SU-DHL-6 (cell line): ENCODE results near the gene GIPC1.

Experiments
- H2AFZ ChIP-seq: fragments of 200-600 bp; sonication (generic); 2 replicates; pipeline ENCODE4 v1.6.1; 2014; ENCODE audit warnings: low read depth, mild to moderate bottlenecking, moderate library complexity, mixed read lengths, antibody characterized with exemption, low read length; ENCODE audit not compliant: severe bottlenecking
- H3F3A ChIP-seq: fragments of 200-600 bp; shearing (Covaris generic); 2 replicates; pipeline ENCODE4 v1.6.0; 2016; ENCODE audit warnings: antibody characterized with exemption, mild to moderate bottlenecking; ENCODE audit not compliant: insufficient read depth
- H3K27ac ChIP-seq: fragments of 200-600 bp; sonication (generic); 2 replicates; pipeline ENCODE4 v1.5.1; 2016; ENCODE audit warnings: low read depth, mild to moderate bottlenecking, low read length, moderate library complexity, mixed read lengths
- H3K27me3 ChIP-seq: fragments of 200-600 bp; sonication (generic), shearing (Covaris generic); 2 replicates; pipeline ENCODE4 v1.6.0; 2014; ENCODE audit warnings: mild to moderate bottlenecking, low read length
- H3K36me3 ChIP-seq: fragments of 200-600 bp; sonication (generic); 2 replicates; pipeline ENCODE4 v1.6.1; 2014; ENCODE audit warnings: mild to moderate bottlenecking, low read length, mixed read lengths
- H3K4me2 ChIP-seq: fragments of 300-600, 200-600 bp; shearing (Covaris generic), sonication (generic); 2 replicates; pipeline ENCODE4 v1.6.0; 2014; ENCODE audit warnings: low read length, low read depth, mild to moderate bottlenecking; ENCODE audit not compliant: poor library complexity, severe bottlenecking
- H3K4me3 ChIP-seq: fragments of 200-600 bp; sonication (generic); 2 replicates; pipeline ENCODE4 v1.5.1; 2014; ENCODE audit warnings: antibody characterized with exemption, low read length, mild to moderate bottlenecking, mixed read lengths; ENCODE audit not compliant: insufficient read depth, poor library complexity, severe bottlenecking
- H3K79me2 ChIP-seq: fragments of 200-600 bp; sonication (generic); 2 replicates; pipeline ENCODE4 v1.6.1; 2014; ENCODE audit warnings: mild to moderate bottlenecking, low read length, moderate library complexity; ENCODE audit not compliant: insufficient read depth
- H3K9ac ChIP-seq: fragments of 200-600 bp; sonication (generic); 2 replicates; pipeline ENCODE4 v1.7.0; 2014; ENCODE audit warnings: mild to moderate bottlenecking, low read length
- H3K9me2 ChIP-seq: fragments of 200-600 bp; sonication (generic); replicated peaks from 2 replicates; pipeline ENCODE4 v1.6.1; 2014; ENCODE audit warnings: low read length; ENCODE audit not compliant: insufficient read depth
- H3K9me3 ChIP-seq: fragments of 200-600 bp; sonication (generic); 2 replicates; pipeline ENCODE4 v1.6.1; 2014; ENCODE audit warnings: low read length, mixed read lengths; ENCODE audit not compliant: insufficient read depth
- H4K20me1 ChIP-seq: fragments of 200-600 bp; sonication (generic); 2 replicates; pipeline ENCODE4 v1.6.1; 2014; ENCODE audit warnings: low read depth, mild to moderate bottlenecking, antibody characterized with exemption, low read length, moderate library complexity, mixed read lengths
- EZH2phosphoT487 ChIP-seq: fragments of 200-600 bp; sonication (generic), shearing (Covaris generic); conservative IDR thresholded peaks from 2 replicates; pipeline ENCODE4 v1.6.1; 2018; ENCODE audit warnings: mild to moderate bottlenecking, antibody characterized with exemption, low read length, moderate library complexity, mixed read lengths
- TF ChIP-seq, protein P1 (sequence below): fragments of 200-600 bp; sonication (generic); IDR thresholded peaks from one replicate; pipeline ENCODE4 v1.5.1; 2017; ENCODE audit warnings: antibody characterized with exemption, mild to moderate bottlenecking, low read length, moderate library complexity; ENCODE audit not compliant: insufficient read depth, poor library complexity, severe bottlenecking

The GIPC1 gene

DNA sequence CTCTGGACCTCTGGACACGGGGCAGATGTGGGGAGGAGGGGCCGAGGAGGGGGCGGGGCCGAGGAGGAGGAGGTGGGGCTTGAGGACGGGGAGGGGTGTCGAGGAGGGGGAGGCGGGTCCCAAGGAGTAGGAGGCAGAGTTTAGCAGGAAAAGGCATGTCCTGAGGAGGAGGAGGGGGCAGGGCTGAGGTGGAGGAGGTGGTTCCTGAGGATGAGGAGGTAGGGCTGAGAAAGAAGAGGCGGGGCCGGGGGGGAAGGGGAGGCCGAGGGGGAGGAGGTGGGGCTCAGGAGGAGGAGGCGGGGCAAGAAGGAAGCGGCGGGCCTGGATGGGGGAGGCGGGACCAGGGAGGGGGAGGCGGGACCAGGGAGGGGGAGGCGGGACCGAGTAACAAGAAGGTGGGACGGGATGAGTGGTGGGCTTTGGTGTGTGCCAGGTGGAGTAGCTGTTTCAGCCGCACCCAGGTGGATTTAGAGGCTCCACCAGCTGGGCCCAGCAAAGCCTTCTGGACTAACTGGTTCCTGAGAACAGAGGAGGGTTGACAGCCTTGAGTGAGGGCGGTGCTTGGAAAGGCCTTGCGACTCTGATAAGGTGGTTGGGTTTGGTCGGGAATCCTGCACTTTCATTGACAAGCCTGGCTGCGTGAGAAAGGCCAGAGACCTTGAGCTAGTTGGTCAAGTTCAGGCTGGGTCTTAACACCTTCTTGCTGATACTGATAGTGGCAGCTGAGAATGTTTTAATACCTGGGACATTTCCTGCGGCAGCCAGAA is 41.2 kb upstream of the GIPC1 start:
- H3K4me2 ChIP-seq, result no peak overlapping the region
- H3K9me2 ChIP-seq, result no peaks in the 10 kb centered on the region
- H3K79me2 ChIP-seq, result peaks cover 75% of the 10 kb centered on the region
- no peaks in the 10 kb centered on the region for H3K27me3 ChIP-seq
- no peak overlapping the region for H3K9ac ChIP-seq
- H3K27ac ChIP-seq, result no peak overlapping the region
- H2AFZ ChIP-seq, result no peak overlapping the region
- TF ChIP-seq, protein P1, sequence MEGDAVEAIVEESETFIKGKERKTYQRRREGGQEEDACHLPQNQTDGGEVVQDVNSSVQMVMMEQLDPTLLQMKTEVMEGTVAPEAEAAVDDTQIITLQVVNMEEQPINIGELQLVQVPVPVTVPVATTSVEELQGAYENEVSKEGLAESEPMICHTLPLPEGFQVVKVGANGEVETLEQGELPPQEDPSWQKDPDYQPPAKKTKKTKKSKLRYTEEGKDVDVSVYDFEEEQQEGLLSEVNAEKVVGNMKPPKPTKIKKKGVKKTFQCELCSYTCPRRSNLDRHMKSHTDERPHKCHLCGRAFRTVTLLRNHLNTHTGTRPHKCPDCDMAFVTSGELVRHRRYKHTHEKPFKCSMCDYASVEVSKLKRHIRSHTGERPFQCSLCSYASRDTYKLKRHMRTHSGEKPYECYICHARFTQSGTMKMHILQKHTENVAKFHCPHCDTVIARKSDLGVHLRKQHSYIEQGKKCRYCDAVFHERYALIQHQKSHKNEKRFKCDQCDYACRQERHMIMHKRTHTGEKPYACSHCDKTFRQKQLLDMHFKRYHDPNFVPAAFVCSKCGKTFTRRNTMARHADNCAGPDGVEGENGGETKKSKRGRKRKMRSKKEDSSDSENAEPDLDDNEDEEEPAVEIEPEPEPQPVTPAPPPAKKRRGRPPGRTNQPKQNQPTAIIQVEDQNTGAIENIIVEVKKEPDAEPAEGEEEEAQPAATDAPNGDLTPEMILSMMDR, result no peak
- no peak for TF ChIP-seq EZH2phosphoT487
- no peaks in the 10 kb centered on the region for H4K20me1 ChIP-seq
- no peaks in the 10 kb centered on the region for H3K9me3 ChIP-seq
- H3F3A ChIP-seq, result peaks cover 6% of the 10 kb centered on the region; the same call in 1 of the 2 replicates
- no peak overlapping the region for H3K4me3 ChIP-seq
- H3K36me3 ChIP-seq, result no peaks in the 10 kb centered on the region

DNA sequence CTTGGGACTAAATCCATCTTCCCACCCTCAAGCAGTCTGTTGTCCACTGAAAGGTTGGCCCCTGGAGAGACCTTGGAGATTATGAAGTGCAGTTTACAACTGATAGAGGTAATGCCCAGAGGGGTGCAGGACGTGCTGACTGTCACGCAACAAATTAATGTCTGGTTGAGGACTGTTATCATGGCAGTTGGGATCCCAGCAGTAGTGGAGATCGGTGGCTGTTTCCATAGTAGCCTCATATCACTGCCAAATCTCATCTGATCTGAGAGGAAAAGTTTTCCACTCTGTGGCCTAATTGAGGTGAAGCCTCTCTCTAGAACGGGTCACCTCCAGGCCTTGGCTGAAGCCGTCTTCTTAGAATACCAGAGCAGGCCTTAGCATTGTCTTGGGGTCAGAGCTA is 37.5 kb upstream of the GIPC1 start:
- Histone ChIP-seq H3K27me3 (no peaks in the 10 kb centered on the region), H3K9me2 (no peaks in the 10 kb centered on the region), H3K4me2 (no peak overlapping the region), H2AFZ (no peak overlapping the region), H3K79me2 (peaks cover 76% of the 10 kb centered on the region), H3K9ac (no peak overlapping the region), H3K9me3 (no peaks in the 10 kb centered on the region), H3K4me3 (no peak overlapping the region), H3K27ac (no peak overlapping the region), H3K36me3 (no peaks in the 10 kb centered on the region), H3F3A (peaks cover 10% of the 10 kb centered on the region; the same call in 1 of the 2 replicates), H4K20me1 (no peaks in the 10 kb centered on the region)
- TF ChIP-seq, protein P1, result no peak
- TF ChIP-seq EZH2phosphoT487, result no peak

DNA sequence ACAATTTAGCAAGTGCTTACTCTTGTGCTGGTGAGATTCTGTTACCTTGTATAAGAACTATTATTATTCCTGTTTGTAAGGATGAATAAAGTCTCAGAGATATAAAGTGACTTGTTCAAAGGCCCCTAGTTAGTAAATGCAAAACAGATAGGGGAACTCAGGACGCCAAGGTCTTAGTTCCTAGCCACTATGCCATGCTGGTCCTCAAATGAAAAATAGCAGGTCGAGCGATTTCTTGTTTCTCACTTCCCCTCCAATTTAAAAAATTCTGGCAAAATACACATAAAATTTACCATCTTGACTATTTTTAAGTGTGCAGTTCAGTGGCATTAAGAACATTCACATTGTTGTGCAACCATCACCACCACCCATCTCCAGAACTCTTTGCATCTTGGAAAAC is 34.6 kb upstream of the GIPC1 start:
- Histone ChIP-seq H3K4me3 (peak overlapping the region; percentile 96), H3K9me2 (no peaks in the 10 kb centered on the region), H3K9me3 (no peaks in the 10 kb centered on the region), H3K36me3 (no peaks in the 10 kb centered on the region), H4K20me1 (no peaks in the 10 kb centered on the region), H3K9ac (peak overlapping the region; percentile 85), H2AFZ (no peak overlapping the region), H3K4me2 (peak overlapping the region; percentile 100), H3K27me3 (no peaks in the 10 kb centered on the region), H3K27ac (no peak overlapping the region), H3F3A (peaks cover 5% of the 10 kb centered on the region; the same call in 1 of the 2 replicates), H3K79me2 (peaks cover 51% of the 10 kb centered on the region)
- TF ChIP-seq EZH2phosphoT487, result no peak
- TF ChIP-seq, protein P1, result no peak
